Inferior parietal cortex (tissue), 1 donor: ENCODE measurements around the gene GNE.
"Not testable (repeated sequence)": the region's sequence is repeated elsewhere in the genome, so short reads cannot be mapped to it uniquely, and the experiment has no call there.

Source experiments
- DNase-seq: peaks from one replicate; pipeline ENCODE4 v3.0.0-alpha.2; 2016; ENCODE audit errors: extremely low spot score

GNE gene

DNA sequence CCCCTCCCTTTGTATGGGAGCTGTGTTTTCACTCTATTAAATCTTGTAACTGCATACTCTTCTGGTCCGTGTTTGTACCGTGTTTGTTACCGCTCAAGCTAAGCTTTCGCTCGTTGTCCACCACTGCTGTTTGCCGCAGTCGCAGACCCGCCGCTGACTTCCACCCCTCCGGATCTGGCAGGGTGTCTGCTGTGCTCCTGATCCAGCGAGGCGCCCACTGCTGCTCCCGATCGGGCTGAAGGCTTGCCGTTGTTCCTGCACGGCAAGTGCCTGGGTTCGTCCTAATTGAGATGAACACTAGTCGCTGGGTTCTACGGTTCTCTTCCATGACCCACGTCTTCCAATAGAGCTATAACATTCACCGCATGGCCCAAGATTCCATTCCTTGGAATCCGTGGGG, 6.6 kb upstream of the GNE start:
- no peak for DNase-seq

DNA sequence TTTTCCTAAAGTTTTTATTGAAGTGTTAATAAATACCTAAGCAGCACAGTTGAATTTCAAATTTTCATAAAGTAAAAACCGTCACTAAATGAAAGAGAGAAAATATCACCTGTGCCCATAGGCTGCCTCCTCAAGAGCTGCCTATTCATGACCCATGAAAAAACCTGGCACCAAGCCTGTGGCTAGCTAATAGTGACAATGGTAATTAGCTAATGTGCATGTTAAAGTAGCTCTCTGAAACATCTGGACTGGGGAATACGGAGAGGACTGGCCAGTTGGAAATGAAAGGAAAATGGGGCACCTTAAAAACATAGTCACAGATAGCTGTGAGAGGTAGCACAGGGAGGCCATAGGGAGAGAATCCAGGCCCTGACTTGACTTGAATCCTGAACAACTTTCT, 5.4 kb upstream of the GNE start:
- no peak for DNase-seq

DNA sequence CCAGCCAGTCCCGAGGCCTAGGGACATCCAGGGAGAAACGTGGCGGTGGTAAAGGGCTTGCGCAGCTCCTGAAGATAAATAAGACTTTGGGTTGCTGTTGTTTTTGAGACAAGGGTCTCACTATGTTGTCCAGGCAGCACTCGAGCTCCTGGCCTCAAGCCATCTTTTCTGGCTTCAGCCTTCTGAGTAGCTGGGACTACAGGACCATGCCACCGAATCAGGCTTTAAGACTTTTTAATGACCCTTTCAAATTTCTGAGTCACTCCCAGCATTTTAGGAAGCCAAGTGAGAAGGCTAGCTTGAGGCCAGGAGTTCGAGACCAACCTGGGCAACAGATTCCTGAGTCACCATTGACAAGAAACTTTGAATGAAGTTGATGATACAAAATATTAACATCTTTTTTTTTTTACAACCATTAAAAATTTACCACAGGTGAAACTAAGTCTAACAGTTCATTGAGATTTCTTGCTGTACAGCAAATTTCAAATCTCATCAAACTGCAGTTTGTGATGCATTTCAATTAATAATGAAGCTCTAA, 817 bp upstream of the GNE start:
- no peak for DNase-seq

DNA sequence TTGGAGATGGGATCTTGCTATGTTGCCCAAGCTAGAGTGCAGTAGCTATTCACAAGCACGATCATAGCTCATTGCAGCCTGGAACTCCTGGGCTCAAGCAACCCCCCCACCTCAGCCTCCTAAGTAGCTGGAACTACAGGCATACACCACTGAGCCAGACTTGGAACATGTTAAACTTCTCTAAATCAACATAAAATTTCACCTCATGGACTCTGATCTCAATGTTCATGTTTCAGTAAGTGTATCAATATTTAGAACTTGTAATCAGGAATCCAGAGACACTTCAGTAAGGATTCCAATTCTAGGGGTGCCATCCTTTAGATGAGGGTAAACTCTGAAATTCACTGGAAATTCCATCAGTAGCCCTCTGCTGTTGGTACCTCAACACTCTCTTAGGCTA, 6.8 kb downstream of the GNE start:
- DNase-seq = no peak

GRCh38 chr9:36250079-36250478, 8.2 kb downstream of the GNE start:
- no peak for DNase-seq

DNA sequence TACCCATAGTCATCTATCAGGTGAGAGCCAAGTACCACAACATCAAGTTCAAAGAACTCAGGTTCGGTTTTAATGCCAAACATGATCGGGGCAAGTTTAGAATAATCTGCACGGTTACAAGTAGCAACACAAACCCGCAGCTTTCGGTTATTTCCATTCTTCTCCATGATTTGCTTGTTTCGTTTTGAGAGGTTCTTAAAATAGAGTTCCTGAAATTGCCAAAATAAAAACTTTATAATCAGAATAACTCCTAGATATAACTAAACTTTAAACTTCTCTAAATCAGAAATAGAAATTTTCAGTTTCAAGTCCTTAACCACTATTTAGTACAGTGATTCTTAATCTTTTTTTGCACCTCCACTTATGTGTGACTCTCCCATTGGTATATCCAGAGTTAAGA, 9.1 kb downstream of the GNE start:
- DNase-seq = no peak

DNA sequence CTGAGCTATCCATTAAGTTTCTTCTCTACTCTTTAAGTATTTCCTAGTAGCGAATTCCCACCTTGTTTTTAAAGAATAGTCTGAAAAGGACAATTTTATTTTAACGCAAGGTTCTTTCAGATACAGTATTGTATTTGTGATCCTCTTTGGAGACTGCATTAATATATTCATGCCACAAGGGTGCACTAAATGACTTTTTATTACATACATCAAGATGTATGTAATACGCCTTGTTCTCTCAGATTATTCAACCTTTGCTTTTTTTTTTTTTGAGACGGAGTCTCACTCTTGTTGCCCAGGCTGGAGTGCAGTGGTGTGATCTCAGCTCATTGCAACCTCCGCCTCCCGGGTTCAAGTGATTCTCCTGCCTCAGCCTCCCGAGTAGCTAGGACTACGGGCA, 10.2 kb downstream of the GNE start:
- DNase-seq = peak; percentile 59

- no peak for DNase-seq
These were observed 10.9 kb downstream of the GNE start for GRCh38 chr9:36247356-36247755.

- no peak for DNase-seq
These were observed 12.3 kb downstream of the GNE start for GRCh38 chr9:36245906-36246305.

DNA sequence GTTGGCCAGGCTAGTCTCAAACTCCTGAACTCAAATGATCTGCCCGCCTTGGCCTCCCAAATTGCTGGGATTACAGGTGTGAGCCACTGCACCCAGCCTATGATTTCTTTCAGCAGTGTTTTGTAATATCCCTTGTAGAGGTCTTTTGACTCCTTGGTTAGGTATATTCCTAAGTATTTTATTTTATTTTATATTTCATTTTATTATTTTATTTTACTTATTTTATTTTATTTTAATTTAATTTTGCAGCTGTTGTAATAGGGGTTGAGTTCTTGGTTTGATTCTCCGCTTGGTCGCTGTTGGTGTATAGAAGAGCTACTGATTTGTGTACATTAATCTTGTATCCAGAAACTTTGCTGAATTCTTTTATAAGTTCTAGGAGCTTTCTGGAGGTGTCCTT, 18.6 kb downstream of the GNE start:
- not testable (repeated sequence) for DNase-seq

DNA sequence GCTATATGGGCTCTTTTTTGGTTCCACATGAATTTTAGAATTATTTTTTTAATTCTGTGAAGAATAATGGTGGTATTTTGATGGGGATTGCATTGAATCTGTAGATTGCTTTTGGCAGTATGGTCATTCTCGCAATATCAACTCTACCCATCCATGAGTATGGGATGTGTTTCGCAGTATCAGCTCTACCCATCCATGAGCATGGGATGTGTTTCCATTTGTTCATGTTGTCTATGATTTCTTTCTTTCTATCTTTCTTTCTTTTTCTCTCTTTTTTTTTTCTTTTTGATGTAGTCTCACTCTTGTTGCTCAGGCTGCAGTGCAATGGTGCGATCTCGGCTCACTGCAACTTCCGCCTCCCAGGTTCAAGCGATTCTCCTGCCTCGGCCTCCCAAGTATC, 19.0 kb downstream of the GNE start:
- not testable (repeated sequence) for DNase-seq

DNA sequence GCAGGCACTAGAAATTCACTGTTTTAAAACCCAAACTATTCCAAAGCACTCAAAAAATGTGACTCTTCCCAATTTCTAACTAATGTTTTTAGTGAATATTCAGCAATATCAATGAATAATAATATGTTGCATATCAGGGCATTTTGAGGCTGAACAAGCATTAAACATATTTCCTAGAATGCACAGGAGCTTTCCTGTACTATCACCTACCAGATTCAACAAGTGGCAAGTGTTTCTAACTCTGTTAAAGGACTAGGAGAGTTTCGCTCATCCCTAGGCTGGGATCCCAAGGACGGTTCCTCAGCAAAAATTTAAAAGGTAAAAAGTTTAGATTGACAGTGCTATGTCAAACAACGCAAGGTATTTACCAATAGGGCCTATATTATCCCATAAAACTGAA, 21.0 kb downstream of the GNE start:
- no peak for DNase-seq

- DNase-seq = no peak
These were observed 35.8 kb downstream of the GNE start for GRCh38 chr9:36222449-36222848.

GRCh38 chr9:36221667-36222066, 36.6 kb downstream of the GNE start:
- no peak for DNase-seq

DNA sequence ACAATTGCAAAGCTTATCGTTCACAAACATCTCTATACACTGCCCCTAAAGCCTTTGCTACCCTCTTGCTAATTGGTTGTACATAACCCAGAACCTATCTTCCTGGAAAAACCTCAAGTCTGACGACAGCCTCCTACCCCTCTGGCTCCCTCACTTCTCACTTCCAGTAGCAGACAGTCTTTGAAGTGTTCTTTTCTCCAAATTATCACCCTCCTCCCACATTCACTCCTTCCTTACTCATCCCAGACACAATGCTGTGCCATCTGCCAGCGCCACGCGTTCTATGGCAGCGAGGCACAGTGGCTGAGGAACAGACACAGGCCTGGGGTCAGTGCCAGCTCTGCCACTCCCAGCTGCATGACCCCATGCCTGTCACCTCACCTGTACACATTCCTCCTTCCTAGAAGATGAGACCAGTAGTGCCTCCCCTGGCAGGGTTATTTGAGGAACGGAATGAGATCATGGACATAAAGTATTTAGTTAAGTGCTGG, 39.8 kb downstream of the GNE start:
- peak; percentile 61 for DNase-seq

- DNase-seq = no peak
These were observed 40.2 kb downstream of the GNE start for GRCh38 chr9:36218011-36218410.

DNA sequence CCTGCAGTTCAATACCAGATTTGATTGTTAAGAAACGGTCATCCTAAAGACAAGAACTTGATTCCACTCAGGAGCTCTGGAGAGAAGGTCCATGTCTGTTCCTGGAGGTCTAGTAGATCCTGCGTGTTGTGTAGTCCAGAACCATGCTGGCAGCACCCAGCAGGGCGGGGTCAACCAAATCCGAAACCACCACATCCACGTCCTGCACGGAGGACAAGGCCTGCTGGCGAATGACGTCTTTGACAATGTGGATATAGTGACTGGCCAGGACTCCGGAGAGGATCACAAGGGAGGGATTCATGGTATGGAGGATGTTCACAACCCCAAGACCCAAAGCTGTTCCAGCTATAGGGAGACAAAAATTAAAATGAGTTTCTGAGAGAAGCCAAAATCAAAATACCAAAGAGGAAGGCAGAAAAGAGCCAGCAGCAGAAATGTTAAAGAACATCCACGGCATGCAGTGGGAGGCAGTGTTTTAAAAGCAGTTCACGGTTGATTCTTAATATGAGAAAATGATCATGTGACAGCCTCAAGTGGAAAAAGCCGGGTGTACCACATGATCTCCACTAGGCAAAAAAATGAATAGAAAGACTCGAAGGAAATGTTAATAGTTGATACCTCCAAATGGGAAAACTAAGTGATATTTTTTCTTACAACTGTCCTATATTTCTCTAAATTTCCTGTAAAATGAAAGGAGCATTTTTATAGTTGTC, 40.8 kb downstream of the GNE start:
- DNase-seq = no peak

- DNase-seq = no peak
These were observed 43.7 kb downstream of the GNE start for GRCh38 chr9:36214571-36214970.

- DNase-seq = no peak
These were observed 44.3 kb downstream of the GNE start for GRCh38 chr9:36213989-36214388.

DNA sequence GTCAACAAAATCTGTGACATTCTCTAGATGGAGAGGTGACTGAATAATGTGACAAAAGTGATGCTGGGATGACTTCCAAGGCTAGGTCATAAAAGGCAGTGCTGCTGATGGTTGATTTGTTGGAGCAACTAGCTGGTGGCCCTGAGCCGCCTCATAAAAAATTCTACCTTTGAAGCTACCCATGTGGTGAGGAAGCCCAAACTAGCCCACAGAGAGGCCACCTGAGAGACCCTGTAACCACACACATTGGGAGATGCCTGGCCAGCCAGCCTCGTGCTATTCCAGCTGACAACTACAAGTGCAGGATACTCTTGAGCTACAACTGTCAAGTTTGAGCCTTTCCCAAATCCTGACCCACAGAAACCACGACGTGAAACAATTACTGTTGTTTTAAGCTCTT, 44.9 kb downstream of the GNE start:
- DNase-seq = no peak

DNA sequence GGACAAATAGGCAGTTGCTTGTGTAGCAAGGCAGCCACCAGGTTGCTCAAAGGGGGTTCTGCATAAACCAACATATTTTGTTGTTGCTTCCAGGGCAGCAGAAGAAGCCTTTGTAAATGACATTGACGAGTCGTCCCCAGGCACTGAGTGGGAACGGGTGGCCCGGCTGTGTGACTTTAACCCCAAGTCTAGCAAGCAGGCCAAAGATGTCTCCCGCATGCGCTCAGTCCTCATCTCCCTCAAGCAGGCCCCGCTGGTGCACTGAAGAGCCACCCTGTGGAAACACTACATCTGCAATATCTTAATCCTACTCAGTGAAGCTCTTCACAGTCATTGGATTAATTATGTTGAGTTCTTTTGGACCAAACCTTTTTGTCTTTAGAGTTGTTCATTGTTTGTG, 46.7 kb downstream of the GNE start:
- DNase-seq = no peak

DNA sequence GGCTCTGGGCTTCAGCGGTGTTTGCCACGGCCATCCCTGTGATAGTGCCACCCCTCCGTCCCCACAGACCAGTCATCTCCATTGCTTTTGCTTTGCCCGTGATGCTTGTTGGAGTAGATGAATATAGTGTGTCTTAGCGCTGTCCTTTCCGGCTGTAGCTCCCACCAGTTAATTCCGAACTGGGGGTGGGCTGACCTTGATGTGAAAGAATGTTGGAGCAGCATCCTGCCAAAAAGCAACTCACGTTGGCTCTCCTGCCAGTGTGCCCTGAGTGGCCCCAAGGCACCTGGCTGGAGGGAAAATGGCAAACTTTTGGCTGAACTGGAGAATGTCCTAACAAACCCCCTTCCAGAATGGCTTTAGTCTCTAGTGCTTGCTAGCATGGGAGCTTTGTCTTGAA, 47.5 kb downstream of the GNE start:
- no peak for DNase-seq

- no peak for DNase-seq
These were observed 49.6 kb downstream of the GNE start for GRCh38 chr9:36208521-36209253.
